Left lung (tissue), 10 donors: ENCODE data around the gene RAB5B. TPM values are rescaled to one million over a fixed set of nuclear protein-coding genes. Genes with fewer than 3 reads are reported as not detected.
A peak's percentile ranks its signal among the peaks of the same experiment; 100 is the strongest.

ENCODE experiments used
- ATAC-seq: fragments of 200-7000 bp; cut with Tn5 transposase; one replicate; pipeline ENCODE4 v1.9.1; 2020; ENCODE audit warnings: moderate library complexity
- DNase-seq, 4 donors: peaks; one replicate each; pipeline ENCODE4 v3.0.0-alpha.2; 2013 to 2020
- H3K27ac ChIP-seq, 2 donors: fragments of 200-600 bp; sonication (generic) in 1 of 2; one replicate each; pipeline versions ENCODE4 v1.5.0 to v1.8.0; 2020 to 2021
- H3K27me3 ChIP-seq, 2 donors: fragments of 200-600 bp; sonication (generic) in 1 of 2; one replicate each; pipeline versions ENCODE4 v1.5.0 to v1.8.0; 2020 to 2021
- H3K36me3 ChIP-seq, 2 donors: fragments of 200-600 bp; sonication (generic) in 1 of 2; one replicate each; pipeline versions ENCODE4 v1.5.0 to v1.8.0; 2020 to 2021
- H3K4me1 ChIP-seq, 2 donors: fragments of 200-600 bp; one replicate each; pipeline ENCODE4 v1.8.0; 2021
- H3K4me3 ChIP-seq, 2 donors: fragments of 200-600 bp; sonication (generic) in 1 of 2; one replicate each; pipeline versions ENCODE4 v1.5.0 to v1.8.0; 2020 to 2021; ENCODE audit warnings: mild to moderate bottlenecking in 1 of 2
- H3K9me3 ChIP-seq, 2 donors: fragments of 200-600 bp; sonication (generic) in 1 of 2; one replicate each; pipeline versions ENCODE4 v1.5.0 to v1.8.0; 2020 to 2021
- CTCF ChIP-seq, 2 donors: fragments of 200-600 bp; sonication (generic) in 1 of 2; IDR thresholded peaks; one replicate each; pipeline versions ENCODE4 v1.5.0 to v1.8.0; 2021; ENCODE audit warnings: antibody characterized with exemption in 2 of 2
- intact Hi-C, 2 donors: fragments of 100-400 bp; cut with DNase I; formaldehyde crosslinking; loops; one replicate each; pipeline versions ENCODE4 v1.11.2 to v1.14.2; 2022
- polyA plus RNA-seq, 6 donors: library from polyadenylated mRNA; unstranded; fragments of 120-200 nt; gene quantifications; one replicate each; pipeline ENCODE4 v1.2.1, GENCODE V29; 2013; ENCODE audit not compliant: insufficient read length in 6 of 6
- total RNA-seq, 2 donors: library from RNA; stranded (reverse); fragmentation: NEBNext Ultra II Directional; extraction: Animal tissue kit (Norgen Biotek cat#: 25700); gene quantifications; one replicate each; pipeline ENCODE4 v1.2.1, GENCODE V29; 2021
- donor health status: DM: no; HTN: yes; CAD: no.
- donor health status: DM: no; HTN: no; CAD: no.

The RAB5B gene
- total and polyA plus RNA-seq, 8 donors, result 116 to 175 (median 142) TPM

GRCh38 chr12:55933799-55934742, 39.8 kb upstream of the RAB5B start:
- DNase-seq (no peak), ATAC-seq (no peak)
- no peak overlapping the region for H3K4me3 ChIP-seq
- no peak for TF ChIP-seq CTCF (IDR thresholded peaks at IDR 0.05)
- H3K27me3 ChIP-seq, result no peaks in the 10 kb centered on the region
- H3K9me3 ChIP-seq, result no peaks in the 10 kb centered on the region
- peaks cover 0 to 25% of the 10 kb centered on the region in 2 donors for H3K36me3 ChIP-seq
- peaks cover 19 to 51% of the 10 kb centered on the region in 2 donors for H3K4me1 ChIP-seq
- intact Hi-C loops, result no loop called here
- peak overlapping the region in 1 of 2 donors; percentile 60 for H3K27ac ChIP-seq

- Histone ChIP-seq H3K36me3 (peaks cover 0 to 31% of the 10 kb centered on the region in 2 donors), H3K4me3 (no peak overlapping the region), H3K27me3 (no peaks in the 10 kb centered on the region), H3K9me3 (no peaks in the 10 kb centered on the region), H3K27ac (no peak overlapping the region), H3K4me1 (peaks cover 19 to 44% of the 10 kb centered on the region in 2 donors)
- intact Hi-C loops, result loop anchor here in 1 of 2 donors (5.0 kb wide), 1 partner anchor 192 kb away; the partner anchor contains the start of gene GDF11
- no peak for DNase-seq
- ATAC-seq, result no peak
- no peak for TF ChIP-seq CTCF (IDR thresholded peaks at IDR 0.05)
These were observed 39.1 kb upstream of the RAB5B start for GRCh38 chr12:55934773-55935172.

- Histone ChIP-seq H3K4me1 (peaks cover 14 to 41% of the 10 kb centered on the region in 2 donors), H3K4me3 (no peak overlapping the region), H3K9me3 (no peaks in the 10 kb centered on the region), H3K27me3 (no peaks in the 10 kb centered on the region), H3K27ac (peak overlapping the region; percentile 26 to 66), H3K36me3 (peaks cover 0 to 35% of the 10 kb centered on the region in 2 donors)
- ATAC-seq, result no peak
- TF ChIP-seq CTCF (IDR thresholded peaks at IDR 0.05), result no peak
- peak in 2 of 4 donors; percentile 33 to 77 for DNase-seq
- intact Hi-C loops, result loop anchor here in 1 of 2 donors (5.0 kb wide), 1 partner anchor 193 kb away; the partner anchor contains the start of gene GDF11
These were observed 38.1 kb upstream of the RAB5B start for GRCh38 chr12:55935738-55936151.

GRCh38 chr12:55937981-55938380, 35.9 kb upstream of the RAB5B start:
- no peak overlapping the region for H3K27ac ChIP-seq
- DNase-seq (no peak), ATAC-seq (no peak)
- H3K36me3 ChIP-seq, result peaks cover 0 to 57% of the 10 kb centered on the region in 2 donors
- no peaks in the 10 kb centered on the region for H3K27me3 ChIP-seq
- TF ChIP-seq CTCF (IDR thresholded peaks at IDR 0.05), result no peak
- peaks cover 3 to 30% of the 10 kb centered on the region in 2 donors for H3K4me1 ChIP-seq
- H3K9me3 ChIP-seq, result no peaks in the 10 kb centered on the region
- intact Hi-C loops, result loop anchor here in 1 of 2 donors (5.0 kb wide), 1 partner anchor 196 kb away; the partner anchor contains the start of gene GDF11
- H3K4me3 ChIP-seq, result no peak overlapping the region
